CD8-positive, alpha-beta memory T cell (primary cell): Measurements from ENCODE around the gene C1QTNF12. TPM values are rescaled to one million over a fixed set of nuclear protein-coding genes. Genes with fewer than 3 reads are reported as not detected.

ENCODE experiments used
- CTCF ChIA-PET: fragments of 350-600 bp; sonication (Branson Sonifier 250); formaldehyde crosslinking; loops from one replicate; lab custom pipeline; 2021; ENCODE audit warnings: antibody characterized with exemption; lab: Charles Lee
- POLR2A ChIA-PET: fragments of 350-600 bp; sonication (Branson Sonifier 250); formaldehyde crosslinking; loops from one replicate; lab custom pipeline; 2021; ENCODE audit warnings: antibody characterized with exemption; lab: Charles Lee
- DNase-seq, 5 donors: peaks; one replicate each; pipeline versions ENCODE4 v3.0.0 to v3.0.0-alpha.2; 2020 to 2022; ENCODE audit warnings: mixed read lengths in 1 of 5
- H3K27ac ChIP-seq: one replicate; pipeline ENCODE4 v1.7.0; 2013; ENCODE audit warnings: low read depth, mild to moderate bottlenecking, low read length, moderate library complexity
- H3K27me3 ChIP-seq: 2 replicates; pipeline ENCODE4 v1.7.0; 2013; ENCODE audit warnings: low read length, mild to moderate bottlenecking; ENCODE audit not compliant: insufficient read depth, poor library complexity, severe bottlenecking
- H3K36me3 ChIP-seq: 2 replicates; pipeline ENCODE4 v1.7.0; 2013; ENCODE audit warnings: mild to moderate bottlenecking, low read length, moderate library complexity; ENCODE audit not compliant: insufficient read depth
- H3K4me1 ChIP-seq: 2 replicates; pipeline ENCODE4 v1.7.0; 2013; ENCODE audit warnings: mild to moderate bottlenecking, low read length, moderate library complexity; ENCODE audit not compliant: insufficient read depth
- H3K4me3 ChIP-seq: 2 replicates; pipeline ENCODE4 v1.7.0; 2013; ENCODE audit warnings: mild to moderate bottlenecking, low read length
- H3K9me3 ChIP-seq: 2 replicates; pipeline ENCODE4 v1.7.0; 2013; ENCODE audit warnings: mild to moderate bottlenecking, low read length
- H3K27ac Mint-ChIP-seq, 8 donors: one replicate each; pipeline ENCODE4 v1.8.0; 2020 to 2021; ENCODE audit warnings: mixed read lengths in 8 of 8, mild to moderate bottlenecking in 6 of 8, inconsistent platforms in 3 of 8, moderate library complexity in 3 of 8
- H3K27me3 Mint-ChIP-seq, 2 donors: one replicate each; pipeline ENCODE4 v1.8.0; 2020 to 2021; ENCODE audit warnings: mixed read lengths in 2 of 2, mild to moderate bottlenecking in 1 of 2, moderate library complexity in 1 of 2
- H3K36me3 Mint-ChIP-seq, 3 donors: one replicate each; pipeline ENCODE4 v1.8.0; 2020 to 2021; ENCODE audit warnings: mixed read lengths in 3 of 3, inconsistent platforms in 1 of 3, mild to moderate bottlenecking in 1 of 3
- H3K4me1 Mint-ChIP-seq, 3 donors: one replicate each; pipeline ENCODE4 v1.8.0; 2020 to 2021; ENCODE audit warnings: mixed read lengths in 3 of 3, inconsistent platforms in 1 of 3, mild to moderate bottlenecking in 1 of 3
- H3K4me3 Mint-ChIP-seq, 7 donors: one replicate each; pipeline ENCODE4 v1.8.0; 2020 to 2021; ENCODE audit warnings: mixed read lengths in 7 of 7, mild to moderate bottlenecking in 6 of 7, moderate library complexity in 4 of 7, inconsistent platforms in 2 of 7
- H3K9me3 Mint-ChIP-seq, 5 donors: one replicate each; pipeline ENCODE4 v1.8.0; 2020 to 2022; ENCODE audit warnings: mixed read lengths in 5 of 5, mild to moderate bottlenecking in 3 of 5, moderate library complexity in 2 of 5, inconsistent platforms in 1 of 5
- polyA plus RNA-seq: library from polyadenylated mRNA; unstranded; fragments of 300-500 nt; fragmentation: Illumina TruSeq; gene quantifications from one replicate; pipeline ENCODE4 v1.2.3, GENCODE V29; 2021
- total RNA-seq, 2 experiments: library from RNA; stranded (reverse); gene quantifications; one replicate each; pipeline ENCODE4 v1.2.3, GENCODE V29; 2021

The C1QTNF12 gene
- total and polyA plus RNA-seq, 3 experiments from 2014 or later, result 0.51 to 1.1 TPM; not detected in 1

DNA sequence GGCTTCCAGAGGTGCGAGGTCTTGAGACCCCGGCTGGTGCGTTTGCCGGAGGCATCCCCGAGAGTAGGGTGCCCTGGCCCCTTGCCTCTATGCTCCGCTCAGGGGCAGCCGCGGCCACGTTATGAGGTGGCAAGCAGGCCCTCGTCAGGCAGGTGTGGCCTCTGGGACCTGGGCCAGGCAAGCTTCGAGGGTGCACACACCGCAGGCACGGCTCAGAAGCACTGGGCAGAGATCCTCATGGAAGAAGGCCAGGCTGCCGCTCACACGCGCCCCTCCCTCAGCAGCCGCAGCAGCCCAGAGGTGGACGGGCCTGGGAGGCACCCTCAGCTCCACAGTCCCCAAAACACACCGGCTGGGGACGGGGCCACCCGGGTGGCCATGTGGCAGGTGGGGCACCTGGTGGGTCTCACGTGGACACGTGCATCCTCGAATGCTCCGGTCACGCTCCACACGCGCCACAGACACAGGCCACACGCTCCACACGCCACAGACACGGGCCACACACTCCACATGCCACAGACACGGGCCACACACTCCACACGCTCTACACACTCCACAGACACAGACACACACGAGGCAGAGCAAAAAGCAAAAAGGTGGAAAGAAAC, 21.2 kb downstream of the C1QTNF12 start:
- Mint-ChIP-seq H3K4me1 (peaks cover 10 to 26% (median 18%) of the 10 kb centered on the region in 3 donors), H3K27me3 (no peaks in the 10 kb centered on the region), H3K9me3 (no peaks in the 10 kb centered on the region), H3K4me3 (peak overlapping the region in 1 of 7 donors; percentile 27), H3K27ac (peak overlapping the region in 2 of 8 donors; percentile 54 to 86), H3K36me3 (peaks cover 0 to 80% (median 17%) of the 10 kb centered on the region in 3 donors)
- DNase-seq, result no peak
- H3K36me3 ChIP-seq, result peaks cover 37% of the 10 kb centered on the region
- ChIA-PET POLR2A (no interaction called here), CTCF (no interaction called here)
- H3K27me3 ChIP-seq, result no peaks in the 10 kb centered on the region
- H3K4me1 ChIP-seq, result peaks cover 10% of the 10 kb centered on the region
- no peak overlapping the region for H3K27ac ChIP-seq
- no peaks in the 10 kb centered on the region for H3K9me3 ChIP-seq
- no peak overlapping the region for H3K4me3 ChIP-seq

DNA sequence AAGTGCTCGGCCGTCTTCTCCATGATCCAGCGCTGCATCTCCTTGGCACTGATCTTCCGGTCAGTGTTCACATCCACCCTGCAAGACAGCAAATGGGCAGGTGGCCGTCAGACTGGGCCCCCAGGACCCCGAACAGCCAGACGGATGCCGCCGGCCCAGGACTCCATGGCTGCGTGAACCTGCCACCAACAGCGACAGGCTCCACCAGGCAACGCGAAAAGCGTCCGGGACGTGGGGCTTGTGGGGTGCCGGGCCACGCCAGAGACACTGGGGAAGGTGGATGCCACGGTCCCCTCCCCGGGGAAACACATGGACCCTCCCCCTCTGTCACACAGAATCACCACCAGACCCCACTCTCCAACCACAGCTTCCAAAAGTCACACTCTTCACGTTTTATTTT, 22.6 kb downstream of the C1QTNF12 start:
- no peaks in the 10 kb centered on the region for H3K27me3 Mint-ChIP-seq
- H3K36me3 Mint-ChIP-seq, result peaks cover 0 to 78% (median 16%) of the 10 kb centered on the region in 3 donors
- ChIA-PET POLR2A (no interaction called here), CTCF (no interaction called here)
- H3K4me1 Mint-ChIP-seq, result peaks cover 3 to 15% (median 11%) of the 10 kb centered on the region in 3 donors
- H3K9me3 Mint-ChIP-seq, result no peaks in the 10 kb centered on the region
- H3K4me3 Mint-ChIP-seq, result no peak overlapping the region
- H3K4me3 ChIP-seq, result no peak overlapping the region
- H3K27ac Mint-ChIP-seq, result peak overlapping the region in 1 of 8 donors; percentile 91
- no peaks in the 10 kb centered on the region for H3K4me1 ChIP-seq
- peaks cover 36% of the 10 kb centered on the region for H3K36me3 ChIP-seq
- H3K27ac ChIP-seq, result no peak overlapping the region
- H3K27me3 ChIP-seq, result no peaks in the 10 kb centered on the region
- DNase-seq, result no peak
- H3K9me3 ChIP-seq, result no peaks in the 10 kb centered on the region

DNA sequence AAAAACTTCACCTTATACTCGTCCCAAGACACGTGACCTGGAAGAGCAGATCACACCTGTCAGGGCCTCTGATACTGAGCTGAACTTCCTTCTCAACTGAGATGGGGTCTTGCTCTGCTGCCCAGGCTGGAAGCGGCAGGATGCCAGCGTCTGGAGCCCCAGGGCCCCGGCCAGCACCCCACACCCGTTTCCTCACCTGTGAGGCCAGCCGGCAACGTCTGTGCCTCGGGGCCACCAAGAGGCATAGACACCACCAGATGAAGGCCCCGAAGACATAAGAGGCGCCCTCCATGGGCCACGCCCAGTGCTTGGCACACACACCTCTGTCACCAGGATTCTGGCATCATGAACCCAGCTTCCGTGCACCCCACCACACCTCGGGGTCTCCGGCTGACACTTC, 23.2 kb downstream of the C1QTNF12 start:
- POLR2A ChIA-PET, result no interaction called here
- H3K27ac Mint-ChIP-seq, result no peak overlapping the region
- no peak for DNase-seq
- H3K36me3 Mint-ChIP-seq, result peaks cover 0 to 78% (median 16%) of the 10 kb centered on the region in 3 donors
- H3K36me3 ChIP-seq, result peaks cover 40% of the 10 kb centered on the region
- no peaks in the 10 kb centered on the region for H3K27me3 ChIP-seq
- H3K4me1 Mint-ChIP-seq, result peaks cover 3 to 11% (median 9%) of the 10 kb centered on the region in 3 donors
- CTCF ChIA-PET, result no interaction called here
- H3K4me3 ChIP-seq, result no peak overlapping the region
- H3K27ac ChIP-seq, result no peak overlapping the region
- no peaks in the 10 kb centered on the region for H3K4me1 ChIP-seq
- H3K27me3 Mint-ChIP-seq, result no peaks in the 10 kb centered on the region
- peak overlapping the region in 1 of 7 donors; percentile 33 for H3K4me3 Mint-ChIP-seq
- no peaks in the 10 kb centered on the region for H3K9me3 ChIP-seq
- H3K9me3 Mint-ChIP-seq, result no peaks in the 10 kb centered on the region

DNA sequence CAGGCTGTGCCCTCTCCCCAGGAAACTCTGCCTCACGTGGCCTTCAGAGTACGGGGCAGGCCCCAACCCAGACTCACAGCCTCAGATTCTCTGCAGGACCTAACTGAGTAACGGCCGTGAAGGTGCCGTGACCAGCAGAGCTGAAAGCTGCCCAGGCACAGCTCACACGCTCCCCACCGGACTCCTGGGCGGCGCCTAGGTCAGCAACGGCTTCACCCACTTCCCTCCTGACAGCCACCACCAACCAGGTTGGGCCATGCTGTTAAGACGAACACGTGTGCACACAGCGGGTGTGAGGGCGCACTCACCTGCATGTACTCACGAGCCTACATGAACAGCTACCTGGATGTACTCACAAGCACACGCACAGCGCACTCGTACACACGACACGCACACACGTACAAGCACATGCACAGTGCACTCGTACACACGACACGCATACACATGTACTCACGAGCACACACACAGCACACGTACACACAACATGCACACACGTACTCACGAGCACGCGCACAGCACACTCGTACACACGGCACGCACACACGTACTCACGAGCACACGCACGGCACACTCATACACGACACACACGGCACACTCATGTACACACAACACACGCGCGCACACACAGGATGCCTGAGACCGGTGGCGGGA, 23.8 kb downstream of the C1QTNF12 start:
- no peaks in the 10 kb centered on the region for H3K27me3 Mint-ChIP-seq
- POLR2A ChIA-PET, result no interaction called here
- CTCF ChIA-PET, result no interaction called here
- Histone ChIP-seq H3K4me1 (no peaks in the 10 kb centered on the region), H3K27ac (no peak overlapping the region), H3K9me3 (no peaks in the 10 kb centered on the region), H3K27me3 (no peaks in the 10 kb centered on the region), H3K36me3 (peaks cover 41% of the 10 kb centered on the region), H3K4me3 (no peak overlapping the region)
- H3K4me3 Mint-ChIP-seq, result peak overlapping the region in 1 of 7 donors; percentile 33
- peak overlapping the region in 4 of 8 donors; percentile 8 to 84 (median 35) for H3K27ac Mint-ChIP-seq
- peaks cover 0 to 81% (median 16%) of the 10 kb centered on the region in 3 donors for H3K36me3 Mint-ChIP-seq
- H3K4me1 Mint-ChIP-seq, result peaks cover 3 to 11% (median 9%) of the 10 kb centered on the region in 3 donors
- no peak for DNase-seq
- no peaks in the 10 kb centered on the region for H3K9me3 Mint-ChIP-seq

DNA sequence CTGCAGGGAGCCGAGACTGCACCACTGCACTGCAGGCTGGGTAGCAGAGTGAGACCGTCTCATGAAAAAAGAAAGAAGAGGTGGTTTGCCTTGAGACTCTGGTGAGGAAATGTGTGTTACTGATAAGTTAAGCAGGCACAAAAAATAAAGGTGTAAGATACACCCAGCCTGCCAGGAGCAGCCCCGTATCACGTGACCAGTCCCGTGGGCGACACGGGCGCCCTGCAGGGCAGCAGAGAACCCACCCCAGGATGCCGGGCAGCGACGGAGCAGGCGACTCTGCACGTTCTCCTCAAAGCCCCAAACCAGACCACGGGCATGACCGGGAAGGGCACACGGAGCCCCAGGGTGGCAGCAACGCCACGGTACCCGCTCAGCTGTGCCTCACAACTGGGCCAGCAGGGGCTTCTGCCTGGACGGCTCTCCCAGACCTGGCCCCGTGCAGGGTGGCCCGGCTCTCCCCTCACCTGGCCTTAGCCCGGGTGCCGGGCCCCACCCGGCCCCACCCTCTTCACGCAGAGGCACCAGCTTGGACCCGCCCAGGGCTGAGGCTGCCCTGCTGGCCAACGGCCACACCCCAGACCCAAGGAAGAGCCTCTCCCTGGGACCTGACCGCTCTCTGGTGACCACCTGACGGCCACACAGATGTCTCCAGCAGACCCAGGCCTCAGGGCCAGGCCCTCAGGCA, 24.5 kb downstream of the C1QTNF12 start:
- POLR2A ChIA-PET, result no interaction called here
- Histone ChIP-seq H3K9me3 (no peaks in the 10 kb centered on the region), H3K4me1 (no peaks in the 10 kb centered on the region), H3K36me3 (peaks cover 41% of the 10 kb centered on the region), H3K27ac (no peak overlapping the region), H3K4me3 (no peak overlapping the region), H3K27me3 (no peaks in the 10 kb centered on the region)
- H3K27ac Mint-ChIP-seq, result peak overlapping the region in 3 of 8 donors; percentile 33 to 73 (median 54)
- peaks cover 3 to 11% (median 9%) of the 10 kb centered on the region in 3 donors for H3K4me1 Mint-ChIP-seq
- H3K36me3 Mint-ChIP-seq, result peaks cover 0 to 82% (median 16%) of the 10 kb centered on the region in 3 donors
- no peak for DNase-seq
- peak overlapping the region in 2 of 7 donors; percentile 30 to 61 for H3K4me3 Mint-ChIP-seq
- no peaks in the 10 kb centered on the region for H3K9me3 Mint-ChIP-seq
- CTCF ChIA-PET, result no interaction called here
- H3K27me3 Mint-ChIP-seq, result no peaks in the 10 kb centered on the region

DNA sequence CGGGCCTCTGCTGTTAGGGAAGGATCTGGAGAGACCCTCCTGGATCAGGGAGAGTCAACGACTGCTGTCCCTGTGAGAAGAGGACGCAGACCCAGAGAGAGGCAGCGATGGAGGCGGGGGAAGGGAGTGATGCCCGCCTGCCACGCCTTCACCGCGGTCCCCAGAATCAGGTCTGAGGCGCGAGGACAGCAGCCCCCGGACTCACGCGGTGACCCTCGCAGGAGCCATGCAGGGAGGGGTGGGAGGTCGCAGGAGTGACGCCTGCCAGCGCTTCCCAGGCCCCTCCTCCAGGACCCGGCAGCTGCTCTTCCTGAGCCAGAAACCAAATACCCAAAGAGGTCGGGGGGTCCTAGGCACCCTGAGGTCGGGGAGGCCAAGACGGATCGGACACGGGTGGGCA, 26.3 kb downstream of the C1QTNF12 start:
- Histone ChIP-seq H3K27me3 (no peaks in the 10 kb centered on the region), H3K9me3 (no peaks in the 10 kb centered on the region), H3K27ac (no peak overlapping the region), H3K36me3 (peaks cover 41% of the 10 kb centered on the region), H3K4me1 (peaks cover 3% of the 10 kb centered on the region), H3K4me3 (no peak overlapping the region)
- peak overlapping the region in 1 of 7 donors; percentile 42 for H3K4me3 Mint-ChIP-seq
- ChIA-PET POLR2A (no interaction called here), CTCF (no interaction called here)
- H3K4me1 Mint-ChIP-seq, result peaks cover 3 to 14% (median 13%) of the 10 kb centered on the region in 3 donors
- H3K27me3 Mint-ChIP-seq, result no peaks in the 10 kb centered on the region
- DNase-seq, result no peak
- no peak overlapping the region for H3K27ac Mint-ChIP-seq
- no peaks in the 10 kb centered on the region for H3K9me3 Mint-ChIP-seq
- H3K36me3 Mint-ChIP-seq, result peaks cover 0 to 72% (median 11%) of the 10 kb centered on the region in 3 donors

DNA sequence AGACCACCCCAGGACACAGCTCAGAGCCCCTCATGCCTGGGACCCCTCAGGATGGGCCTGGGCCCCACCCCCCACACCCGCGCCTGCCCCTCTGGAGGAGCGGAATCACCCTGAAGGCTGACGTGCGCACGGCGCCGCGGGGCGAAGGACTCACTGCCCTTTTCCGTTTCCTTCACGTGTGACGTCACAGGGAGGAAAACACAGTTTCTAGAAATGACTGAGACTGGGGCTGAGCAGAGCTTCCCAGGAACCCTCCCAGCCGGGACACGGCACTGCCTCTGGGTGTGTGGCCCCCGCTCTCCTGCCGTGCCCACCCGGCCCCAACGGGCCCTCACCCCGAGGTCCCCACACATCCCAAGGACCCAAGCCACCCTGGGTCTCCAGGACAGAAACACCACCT, 27.2 kb downstream of the C1QTNF12 start:
- Histone ChIP-seq H3K36me3 (peaks cover 33% of the 10 kb centered on the region), H3K9me3 (no peaks in the 10 kb centered on the region), H3K4me3 (no peak overlapping the region), H3K27ac (no peak overlapping the region), H3K27me3 (no peaks in the 10 kb centered on the region), H3K4me1 (peaks cover 11% of the 10 kb centered on the region)
- CTCF ChIA-PET, result no interaction called here
- peak in 1 of 5 donors; percentile 25 for DNase-seq
- no peak overlapping the region for H3K4me3 Mint-ChIP-seq
- H3K36me3 Mint-ChIP-seq, result peaks cover 0 to 65% (median 10%) of the 10 kb centered on the region in 3 donors
- H3K27me3 Mint-ChIP-seq, result no peaks in the 10 kb centered on the region
- H3K4me1 Mint-ChIP-seq, result peaks cover 8 to 23% (median 20%) of the 10 kb centered on the region in 3 donors
- peak overlapping the region in 1 of 8 donors; percentile 12 for H3K27ac Mint-ChIP-seq
- H3K9me3 Mint-ChIP-seq, result no peaks in the 10 kb centered on the region
- POLR2A ChIA-PET, result no interaction called here
